Measurements from ENCODE around the gene MTMR3.
"Not testable (repeated sequence)": the region's sequence is repeated elsewhere in the genome, so short reads cannot be mapped to it uniquely, and the experiment has no call there.

The MTMR3 gene

DNA sequence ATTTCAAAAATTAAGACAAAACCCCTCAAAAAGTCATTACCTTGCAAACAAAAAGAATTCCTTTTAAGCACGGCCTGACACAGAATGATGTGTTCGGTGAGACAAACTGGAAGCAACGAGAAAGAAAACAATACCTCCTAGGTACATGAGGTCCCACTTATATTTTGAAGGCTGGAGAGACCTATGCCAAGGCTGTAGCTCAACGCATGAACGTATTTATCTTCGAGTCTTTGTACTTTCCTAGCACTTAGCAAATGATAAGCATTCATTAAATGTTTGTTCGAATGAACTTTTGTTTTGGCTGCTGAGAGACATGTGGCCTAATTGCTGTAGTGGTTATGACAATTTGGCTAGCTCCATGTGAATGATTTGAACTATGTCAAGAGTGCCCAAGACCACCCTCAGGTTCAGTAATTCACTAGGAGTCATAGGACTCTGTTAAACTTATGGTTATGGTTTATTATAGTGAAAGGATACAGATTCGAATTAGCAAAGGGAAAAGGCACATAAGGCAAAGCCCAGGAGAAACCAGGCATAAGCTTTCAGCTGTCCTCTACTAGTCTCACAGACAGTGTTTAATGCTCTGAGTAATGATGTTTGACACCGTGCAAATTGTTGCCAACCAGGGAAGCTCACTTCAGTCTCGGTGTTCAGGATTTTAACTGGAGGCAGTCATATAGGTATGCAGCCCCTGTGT, 171.2 kb downstream of the MTMR3 start:
- no peak for DNase-seq (ENCODE audit: low read depth in 2 of 2)

DNA sequence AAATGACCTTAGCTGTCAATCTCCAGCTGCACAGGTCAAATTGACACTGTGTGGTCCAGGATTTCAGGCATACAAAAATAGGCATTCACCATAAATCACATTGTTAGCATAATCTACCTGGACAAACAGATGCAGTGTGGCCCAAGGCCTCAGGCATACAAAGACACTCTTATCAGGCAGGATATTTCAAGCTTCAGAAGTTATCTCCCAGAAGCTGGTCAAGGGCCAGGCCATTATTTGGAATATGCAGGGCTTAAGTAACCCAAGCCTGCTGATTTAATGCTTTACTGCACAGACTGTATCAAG, 171.7 kb downstream of the MTMR3 start:
- DNase-seq (ENCODE audit: low read depth in 2 of 2), result no peak

DNA sequence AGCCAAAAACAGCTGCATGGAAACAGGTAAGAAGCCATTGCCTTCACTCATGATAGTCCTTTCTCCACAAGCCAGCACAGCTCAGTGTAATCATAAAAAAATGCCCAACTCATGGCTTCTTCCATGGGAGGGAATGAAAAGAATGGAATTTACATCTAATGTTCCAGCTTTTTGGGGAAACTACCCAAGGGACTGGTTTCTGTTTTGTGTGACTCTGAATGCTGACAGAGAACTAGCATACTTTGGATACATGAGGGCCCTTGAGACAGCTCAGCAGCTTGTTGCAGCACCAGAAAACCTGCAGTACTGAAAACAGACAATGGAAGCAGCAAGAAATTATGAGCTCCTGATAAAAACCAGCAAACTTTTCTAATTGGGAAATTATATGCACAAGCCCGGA, 173.0 kb downstream of the MTMR3 start:
- DNase-seq (ENCODE audit: low read depth in 2 of 2), result no peak

DNA sequence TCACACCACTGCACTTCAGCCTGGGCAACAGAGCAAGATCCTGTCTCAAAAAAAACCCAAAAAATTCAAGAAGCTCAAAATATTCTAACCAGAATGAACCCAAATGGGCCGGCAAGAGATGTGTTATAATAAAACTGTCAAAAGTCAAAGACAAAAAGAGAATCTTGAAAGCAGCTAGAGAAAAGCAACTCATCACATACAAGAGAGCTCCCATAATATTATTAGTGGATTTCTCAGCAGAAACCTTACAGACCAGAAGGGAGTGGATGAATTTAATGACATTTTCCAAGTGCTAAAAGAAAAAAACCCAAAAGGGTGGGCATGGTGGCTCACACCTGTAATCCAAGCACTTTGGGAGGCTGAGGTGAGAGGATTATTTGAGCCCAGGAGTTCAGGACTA, 174.4 kb downstream of the MTMR3 start:
- no peak for DNase-seq (ENCODE audit: low read depth in 2 of 2)

DNA sequence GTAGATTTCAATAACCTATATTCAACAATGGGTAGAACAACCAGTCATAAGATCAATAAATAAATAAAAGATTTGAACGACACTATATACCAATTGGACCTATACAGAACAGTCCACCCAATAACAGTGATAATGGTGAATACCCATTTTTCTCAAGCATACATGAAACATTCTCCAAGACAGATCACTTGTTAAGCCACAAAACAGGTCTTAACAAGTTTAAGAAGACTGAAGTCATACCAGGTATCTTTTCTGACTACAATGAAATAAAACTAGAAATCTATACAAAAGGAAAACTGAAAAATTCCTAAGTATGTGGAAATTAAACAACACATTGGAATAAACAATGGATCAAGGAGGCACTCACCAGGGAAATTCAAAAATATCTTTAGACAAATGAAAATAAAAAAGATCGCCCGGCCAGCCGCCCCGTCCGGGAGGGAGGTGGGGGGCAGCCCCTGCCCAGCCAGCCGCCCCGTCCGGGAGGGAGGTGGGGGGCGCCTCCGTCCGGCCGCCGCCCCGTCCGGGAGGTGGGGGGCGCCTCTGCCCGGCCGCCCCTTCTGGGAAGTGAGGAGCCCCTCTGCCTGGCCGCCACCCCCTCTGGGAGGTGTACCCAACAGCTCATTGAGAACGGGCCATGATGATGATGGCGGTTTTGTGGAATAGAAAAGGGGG, 176.5 kb downstream of the MTMR3 start:
- not testable (repeated sequence) for DNase-seq (ENCODE audit: low read depth in 2 of 2)

DNA sequence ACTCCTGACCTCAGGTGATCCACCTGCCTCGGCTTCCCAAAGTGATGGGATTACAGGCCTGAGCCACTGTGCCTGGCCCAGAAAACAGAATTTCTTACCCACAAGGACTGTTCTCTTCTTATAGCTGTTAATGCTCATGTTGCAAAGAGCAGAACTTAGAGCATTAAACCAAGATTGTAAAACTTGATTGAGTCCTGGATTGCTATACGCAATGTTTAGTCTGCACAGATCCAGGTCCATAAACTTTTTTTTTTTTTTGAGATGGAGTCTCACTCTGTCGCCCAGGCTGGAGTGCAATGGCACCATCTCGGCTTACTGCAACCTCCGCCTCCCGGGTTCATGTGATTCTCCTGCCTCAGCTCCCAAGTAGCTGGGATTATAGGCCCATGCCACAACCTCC, 178.1 kb downstream of the MTMR3 start:
- DNase-seq (ENCODE audit: low read depth in 2 of 2), result not testable (repeated sequence)

DNA sequence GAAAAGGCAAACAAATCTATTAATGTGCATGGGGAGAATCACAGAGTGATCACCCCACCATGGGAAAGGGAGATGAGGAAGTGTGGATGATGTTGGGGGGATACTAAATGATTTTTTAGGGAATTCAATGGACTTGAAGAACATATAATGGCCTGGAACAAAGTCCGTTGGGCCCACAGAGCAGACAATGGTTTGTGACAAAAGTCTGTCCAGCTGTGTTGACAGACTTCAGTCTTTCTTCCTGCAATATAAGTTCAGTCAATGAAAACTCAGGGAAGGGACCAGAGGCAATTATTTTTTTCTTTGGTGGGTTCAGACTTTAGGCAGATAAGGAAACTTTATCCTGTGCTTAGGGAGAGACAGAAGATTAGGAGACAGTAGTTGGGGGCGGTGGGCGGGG, 179.3 kb downstream of the MTMR3 start:
- no peak for DNase-seq (ENCODE audit: low read depth in 2 of 2)

DNA sequence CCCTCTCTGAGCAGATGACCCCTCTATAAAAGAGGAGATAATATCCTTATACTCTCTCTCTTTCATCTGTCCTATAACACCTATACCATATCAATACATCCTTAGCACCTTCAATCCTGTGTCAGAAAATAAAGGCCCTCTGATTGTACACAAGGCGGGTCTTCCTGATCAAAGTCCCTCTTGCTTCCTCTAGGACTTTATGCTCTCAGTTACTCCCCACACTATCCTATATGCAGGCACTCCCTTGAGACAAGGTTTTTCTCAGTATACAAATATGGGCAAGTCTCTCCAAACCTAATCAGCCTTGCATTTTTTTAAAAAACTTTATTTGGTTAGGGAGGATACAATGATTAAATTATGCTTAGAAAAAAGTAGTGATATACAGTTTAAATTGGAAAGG, 180.0 kb downstream of the MTMR3 start:
- DNase-seq (ENCODE audit: low read depth in 2 of 2), result no peak

DNA sequence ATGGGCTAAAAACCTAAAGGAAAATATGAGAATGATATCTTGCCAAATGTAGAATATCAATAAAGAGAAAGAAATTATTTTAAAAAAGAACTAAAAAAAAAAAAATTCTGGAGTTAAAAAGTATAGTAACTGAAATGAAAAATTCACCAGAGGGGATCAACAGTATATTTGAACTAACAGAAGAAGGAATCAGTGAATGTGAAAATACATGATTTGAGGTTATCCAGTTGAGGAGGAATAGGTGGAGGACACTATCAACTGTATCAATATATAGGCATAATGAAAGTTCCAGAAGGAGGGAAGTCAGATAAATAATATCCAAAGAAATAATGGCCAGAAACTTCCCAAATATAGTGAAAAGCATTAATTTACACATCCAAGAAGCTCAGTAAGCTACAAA, 181.2 kb downstream of the MTMR3 start:
- no peak for DNase-seq (ENCODE audit: low read depth in 2 of 2)

DNA sequence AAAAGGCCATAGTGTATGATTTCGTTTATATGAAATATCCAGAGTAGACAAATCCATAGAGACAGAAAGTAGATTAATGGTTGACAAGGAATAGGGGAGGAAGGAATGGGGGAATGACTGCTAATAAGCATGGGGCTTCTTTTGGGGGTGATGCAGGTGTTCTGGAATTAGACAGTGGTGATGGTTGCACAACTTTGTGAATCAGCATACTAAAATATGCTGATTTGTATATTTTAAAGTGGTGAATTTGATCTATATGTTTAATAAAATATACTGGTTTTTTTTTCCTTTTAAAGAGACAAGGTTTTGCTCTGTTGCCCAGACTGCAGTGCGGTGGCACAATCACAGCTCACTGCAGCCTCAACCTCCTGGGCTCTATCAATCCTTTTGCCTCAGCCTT, 190.8 kb downstream of the MTMR3 start:
- DNase-seq (ENCODE audit: low read depth in 2 of 2), result no peak

DNA sequence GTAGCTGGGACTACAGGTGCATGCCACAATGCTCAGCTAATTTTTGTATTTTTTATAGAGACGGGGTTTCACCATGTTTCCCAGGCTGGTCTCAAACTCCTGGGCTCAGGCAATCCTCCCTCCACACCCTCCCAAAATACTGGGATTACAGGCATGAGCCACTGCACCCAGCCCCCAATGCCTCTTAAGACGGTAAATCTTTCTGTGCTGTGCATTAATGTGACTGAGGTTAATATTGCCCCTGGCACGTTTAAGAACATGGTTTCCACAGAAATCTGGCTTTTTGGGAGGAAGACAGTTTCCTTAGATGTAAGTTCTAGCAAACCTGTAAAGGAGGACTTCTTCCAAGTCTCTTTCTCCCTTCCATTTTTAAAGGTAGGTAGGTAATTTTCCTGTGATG, 191.2 kb downstream of the MTMR3 start:
- DNase-seq (ENCODE audit: low read depth in 2 of 2), result no peak

DNA sequence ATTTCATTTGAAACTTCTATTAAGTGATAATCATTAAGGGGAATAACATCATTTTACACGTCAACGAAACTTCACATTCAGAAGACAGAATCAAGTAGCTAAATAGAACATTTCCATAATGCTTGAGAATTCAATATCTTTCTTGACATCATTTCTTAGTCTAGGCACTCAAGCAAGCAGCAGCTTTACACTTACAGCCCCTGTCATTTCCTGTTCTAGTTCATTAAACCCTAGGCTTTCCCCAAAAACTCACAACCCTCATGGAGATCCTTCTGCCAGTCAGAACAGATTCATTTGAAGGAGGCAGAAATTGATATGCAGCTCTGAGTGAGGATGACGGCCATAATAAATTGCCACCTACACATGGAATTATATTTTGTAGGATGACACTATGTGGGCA, 192.0 kb downstream of the MTMR3 start:
- no peak for DNase-seq (ENCODE audit: low read depth in 2 of 2)

DNA sequence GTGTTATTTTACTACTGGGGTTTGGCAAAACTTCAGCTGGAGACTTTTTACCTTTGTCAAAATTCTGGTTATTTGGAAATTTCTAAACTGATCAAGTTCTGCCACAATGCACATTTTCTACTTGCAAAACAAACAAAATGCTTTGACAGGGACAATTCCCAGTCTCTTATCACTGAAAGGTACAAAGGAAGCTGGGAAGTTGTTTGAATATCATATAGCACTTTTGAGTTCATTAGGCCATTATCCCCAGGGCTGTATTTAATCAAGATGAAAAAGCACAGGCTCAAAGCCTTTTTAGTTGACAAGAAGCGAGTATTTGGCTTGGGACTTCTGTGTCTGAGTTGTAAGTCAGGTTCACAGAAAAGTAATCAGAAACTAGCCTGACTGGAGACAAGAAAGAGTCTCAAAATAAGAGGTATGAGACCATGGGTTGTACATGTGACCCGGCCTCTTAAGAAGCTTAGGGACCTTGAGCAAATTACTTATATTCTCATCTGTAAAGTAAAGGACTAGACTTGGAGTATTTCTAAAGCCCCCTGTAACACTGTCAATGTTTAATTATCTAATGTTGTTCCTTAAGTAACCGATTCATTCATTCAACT, 194.4 kb downstream of the MTMR3 start:
- DNase-seq (ENCODE audit: low read depth in 2 of 2), result no peak

DNA sequence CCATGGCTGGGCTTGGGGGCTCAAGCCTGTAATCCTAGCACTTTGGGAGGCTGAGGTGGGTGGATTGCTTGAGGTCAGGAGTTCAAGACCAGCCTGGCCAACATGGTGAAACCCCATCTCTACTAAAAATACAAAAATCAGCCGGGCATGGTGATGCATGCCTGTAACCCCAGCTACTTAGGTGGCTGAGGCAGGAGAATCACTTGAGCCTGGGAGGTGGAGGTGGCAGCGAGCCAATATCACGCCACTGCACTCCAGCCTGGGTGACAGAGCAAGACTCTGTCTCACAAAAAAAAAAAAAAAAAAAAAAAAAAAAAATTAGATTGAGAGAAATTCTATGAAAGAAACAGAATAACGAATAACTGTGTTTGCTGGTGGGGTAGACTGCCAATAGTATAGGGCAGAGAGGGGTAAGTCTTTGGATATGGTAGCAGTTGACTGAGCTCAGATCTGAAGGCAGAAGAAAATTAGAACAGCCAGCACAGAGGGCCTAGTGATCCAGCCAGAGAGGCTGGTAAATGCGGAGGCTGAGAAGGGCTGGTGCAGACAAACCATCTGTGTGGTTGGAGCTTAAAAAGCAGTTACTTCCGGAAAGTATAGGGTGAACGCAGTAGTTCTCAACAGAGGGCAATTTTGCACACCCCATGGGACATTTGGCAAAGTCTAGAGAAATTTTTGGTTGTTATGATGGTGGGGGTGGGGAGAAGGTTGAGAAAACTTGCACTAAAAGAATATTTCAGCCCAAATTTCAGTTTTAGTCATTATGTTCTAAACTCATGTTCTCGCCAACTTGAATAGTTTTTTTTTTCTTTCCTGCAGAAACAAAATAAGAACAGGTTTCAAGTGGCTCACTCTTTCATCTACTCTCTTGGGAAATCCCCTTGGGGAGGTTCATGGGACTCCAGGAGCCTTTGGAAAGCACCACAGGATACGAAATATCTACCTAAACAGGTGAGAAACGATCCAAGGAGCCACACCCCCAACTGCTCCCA, 195.6 kb downstream of the MTMR3 start:
- no peak for DNase-seq (ENCODE audit: low read depth in 2 of 2)

DNA sequence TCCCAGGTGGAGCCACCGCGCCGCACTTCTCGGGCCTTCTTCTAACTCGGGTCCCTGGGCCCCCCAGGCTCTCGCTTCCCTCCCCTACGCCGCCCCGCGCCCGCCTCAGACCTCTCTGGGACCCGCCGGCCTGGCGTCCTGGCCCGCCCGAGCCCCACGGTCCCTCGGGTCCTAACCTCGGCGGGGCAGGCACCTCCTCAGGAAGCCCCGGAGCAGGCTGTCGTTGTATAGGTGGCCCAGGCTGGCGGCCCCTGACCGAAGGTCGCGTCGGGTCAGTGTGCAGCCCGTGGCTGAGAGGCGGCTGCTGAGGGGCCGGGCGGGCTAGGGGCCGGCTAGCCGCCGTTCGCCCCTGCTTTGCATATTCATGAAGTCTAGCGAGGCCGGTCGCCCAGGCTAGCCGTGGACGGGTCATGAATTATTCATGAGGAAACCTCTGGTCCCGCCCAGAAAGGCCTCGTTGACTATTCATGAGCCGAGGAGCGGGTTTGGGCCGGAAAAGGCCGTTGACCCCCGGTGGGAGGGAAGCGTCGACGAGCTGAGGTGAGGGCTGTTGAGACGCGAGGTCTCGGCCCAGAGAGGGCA, 197.1 kb downstream of the MTMR3 start, which contains the start of gene HORMAD2:
TSS of gene HORMAD2 (plus strand) at position 513 of the 582 bp plus-strand sequence. CDS start 13,489 bp downstream, outside the sequence.
- DNase-seq (ENCODE audit: low read depth in 2 of 2), result no peak
